Vagina (tissue), 2 donors: ENCODE results near the gene NUDT2. TPM values are rescaled to one million over a fixed set of nuclear protein-coding genes. Genes with fewer than 3 reads are reported as not detected.
"Not testable (repeated sequence)": the region's sequence is repeated elsewhere in the genome, so short reads cannot be mapped to it uniquely, and the experiment has no call there.

Experiments
- DNase-seq, 2 donors: peaks; one replicate each; pipeline ENCODE4 v3.0.0-alpha.2; 2017; ENCODE audit errors: extremely low spot score in 2 of 2
- H3K27ac ChIP-seq: fragments of 200-600 bp; sonication (generic); one replicate; pipeline ENCODE4 v1.5.1; 2019
- H3K27me3 ChIP-seq: fragments of 200-600 bp; sonication (generic); one replicate; pipeline ENCODE4 v1.5.1; 2019
- H3K36me3 ChIP-seq, 2 donors: fragments of 200-600 bp; sonication (generic); one replicate each; pipeline ENCODE4 v1.5.1; 2017 to 2019
- H3K4me1 ChIP-seq: fragments of 200-600 bp; sonication (generic); one replicate; pipeline ENCODE4 v1.5.1; 2019
- H3K4me3 ChIP-seq, 2 donors: fragments of 200-600 bp; sonication (generic); 1 replicate in 1 of 2; 2 replicates in 1 of 2; pipeline ENCODE4 v1.5.1; 2016 to 2019
- H3K9me3 ChIP-seq: fragments of 200-600 bp; sonication (generic); one replicate; pipeline ENCODE4 v1.5.1; 2019
- POLR2A ChIP-seq, 2 donors: fragments of 450-650 bp; IDR thresholded peaks; one replicate each; pipeline ENCODE4 v1.6.1; 2017; ENCODE audit warnings: antibody characterized with exemption in 2 of 2, mild to moderate bottlenecking in 2 of 2, moderate library complexity in 2 of 2
- POLR2AphosphoS5 ChIP-seq, 2 donors: sonication (generic); formaldehyde crosslinking; IDR thresholded peaks; one replicate each; pipeline ENCODE4 v1.9.0; 2017; ENCODE audit warnings: antibody characterized with exemption in 2 of 2, mild to moderate bottlenecking in 2 of 2, low read depth in 1 of 2; ENCODE audit not compliant: insufficient read depth in 1 of 2
- intact Hi-C: fragments of 100-400 bp; cut with DNase I; formaldehyde crosslinking; loops from one replicate; pipeline ENCODE4 v1.15.1; 2023
- total RNA-seq: library from RNA; depleted of rRNA; stranded (reverse); fragments of >200 nt; gene quantifications from one replicate; pipeline ENCODE4 v1.2.3, GENCODE V29; 2016
- TF ChIP-seq, protein P1 (sequence below), 3 experiments: fragments of 450-650 bp in 2 of 3; fragments of 200-600 bp in 1 of 3; sonication (generic) in 1 of 3; IDR thresholded peaks; one replicate each; pipeline ENCODE4 v1.5.1; 2017 to 2019; ENCODE audit warnings: antibody characterized with exemption in 3 of 3, mild to moderate bottlenecking in 2 of 3, moderate library complexity in 2 of 3

Gene NUDT2
- total RNA-seq, 1 donor from 2014 or later, result 18.4 TPM

DNA sequence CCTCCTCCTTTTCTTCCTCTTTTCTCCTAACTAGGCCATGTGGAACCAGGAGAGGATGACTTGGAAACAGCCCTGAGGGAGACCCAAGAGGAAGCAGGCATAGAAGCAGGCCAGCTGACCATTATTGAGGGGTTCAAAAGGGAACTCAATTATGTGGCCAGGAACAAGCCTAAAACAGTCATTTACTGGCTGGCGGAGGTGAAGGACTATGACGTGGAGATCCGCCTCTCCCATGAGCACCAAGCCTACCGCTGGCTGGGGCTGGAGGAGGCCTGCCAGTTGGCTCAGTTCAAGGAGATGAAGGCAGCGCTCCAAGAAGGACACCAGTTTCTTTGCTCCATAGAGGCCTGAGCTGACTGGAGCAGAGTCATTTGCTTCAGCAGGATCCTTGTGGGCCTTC is 13.7 kb downstream of the NUDT2 start:
- Histone ChIP-seq H3K4me3 (no peak overlapping the region), H3K4me1 (no peaks in the 10 kb centered on the region), H3K27ac (no peak overlapping the region), H3K36me3 (peaks cover 0 to 29% of the 10 kb centered on the region in 2 donors), H3K27me3 (no peaks in the 10 kb centered on the region), H3K9me3 (no peaks in the 10 kb centered on the region)
- no peak for TF ChIP-seq POLR2AphosphoS5 (IDR thresholded peaks at IDR 0.05; ENCODE audit: insufficient read depth in 1 of 2, low read depth in 1 of 2)
- TF ChIP-seq POLR2A (IDR thresholded peaks at IDR 0.05), result no peak
- TF ChIP-seq, protein P1, sequence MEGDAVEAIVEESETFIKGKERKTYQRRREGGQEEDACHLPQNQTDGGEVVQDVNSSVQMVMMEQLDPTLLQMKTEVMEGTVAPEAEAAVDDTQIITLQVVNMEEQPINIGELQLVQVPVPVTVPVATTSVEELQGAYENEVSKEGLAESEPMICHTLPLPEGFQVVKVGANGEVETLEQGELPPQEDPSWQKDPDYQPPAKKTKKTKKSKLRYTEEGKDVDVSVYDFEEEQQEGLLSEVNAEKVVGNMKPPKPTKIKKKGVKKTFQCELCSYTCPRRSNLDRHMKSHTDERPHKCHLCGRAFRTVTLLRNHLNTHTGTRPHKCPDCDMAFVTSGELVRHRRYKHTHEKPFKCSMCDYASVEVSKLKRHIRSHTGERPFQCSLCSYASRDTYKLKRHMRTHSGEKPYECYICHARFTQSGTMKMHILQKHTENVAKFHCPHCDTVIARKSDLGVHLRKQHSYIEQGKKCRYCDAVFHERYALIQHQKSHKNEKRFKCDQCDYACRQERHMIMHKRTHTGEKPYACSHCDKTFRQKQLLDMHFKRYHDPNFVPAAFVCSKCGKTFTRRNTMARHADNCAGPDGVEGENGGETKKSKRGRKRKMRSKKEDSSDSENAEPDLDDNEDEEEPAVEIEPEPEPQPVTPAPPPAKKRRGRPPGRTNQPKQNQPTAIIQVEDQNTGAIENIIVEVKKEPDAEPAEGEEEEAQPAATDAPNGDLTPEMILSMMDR (IDR thresholded peaks at IDR 0.05), result no peak
- no peak for DNase-seq
- intact Hi-C loops, result no loop called here

DNA sequence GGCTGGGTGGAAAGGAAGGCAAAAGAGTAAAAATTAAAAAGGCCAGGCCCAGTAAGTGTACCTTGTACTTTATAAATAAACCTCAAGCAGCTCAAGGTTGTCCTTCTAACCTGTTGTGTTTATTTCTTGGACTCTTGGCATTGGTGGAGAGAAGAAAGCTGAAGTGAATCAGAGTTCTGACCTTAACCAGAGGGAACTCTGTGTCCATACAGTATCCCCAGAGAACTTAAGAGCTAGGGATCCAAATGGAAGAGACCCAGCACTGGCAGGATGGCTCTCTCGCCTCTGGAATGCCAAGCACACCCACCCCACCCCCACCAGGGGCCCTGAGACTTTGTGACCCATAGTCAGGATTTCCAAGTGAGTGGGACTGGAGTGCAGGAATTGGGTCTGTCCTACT is 14.2 kb downstream of the NUDT2 start:
- DNase-seq, result no peak

DNA sequence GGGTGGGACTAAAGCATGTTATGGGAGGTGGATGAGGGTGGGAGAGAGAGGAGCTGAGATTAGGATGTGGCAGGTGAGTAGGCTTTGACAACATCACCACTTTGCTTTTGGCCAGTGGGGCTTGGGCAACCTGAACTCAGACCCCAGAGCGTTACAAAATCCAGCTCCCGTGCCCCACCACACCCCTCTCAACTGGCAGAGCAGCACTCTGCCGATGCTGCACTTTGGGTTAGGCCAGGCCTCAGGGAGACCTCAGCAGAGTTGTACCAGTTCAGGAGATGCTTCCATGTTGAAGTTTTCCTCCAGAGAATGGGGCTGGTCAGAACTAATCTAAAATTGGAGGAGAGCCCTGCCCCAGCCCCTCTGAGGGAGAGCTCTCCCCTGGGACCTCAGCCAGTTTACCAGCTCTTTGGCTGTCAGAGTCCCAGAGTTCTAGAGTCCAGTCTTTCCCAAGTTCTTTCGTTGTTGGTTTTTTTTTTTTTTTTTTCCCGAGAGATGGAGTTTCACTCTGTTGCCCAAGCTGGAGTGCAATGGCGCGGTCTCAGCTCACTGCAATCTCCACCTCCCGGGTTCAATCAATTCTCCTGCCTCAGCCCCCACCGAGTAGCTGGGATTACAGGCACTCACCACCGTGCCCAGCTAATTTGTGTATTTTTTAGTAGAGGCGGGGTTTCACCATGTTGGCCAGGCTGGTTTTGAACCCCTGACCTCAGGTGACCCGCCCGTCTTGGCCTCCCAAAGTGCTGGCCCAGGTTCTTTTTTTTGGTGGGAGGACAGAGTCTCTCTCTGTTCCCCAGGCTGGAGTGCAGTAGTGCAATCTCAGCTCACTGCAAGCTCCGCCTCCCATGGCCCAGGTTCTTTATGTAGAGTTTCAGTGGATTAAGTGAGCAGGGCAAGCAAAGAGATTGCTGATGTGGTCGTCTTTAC is 17.8 kb downstream of the NUDT2 start:
- Histone ChIP-seq H3K27ac (no peak overlapping the region), H3K36me3 (no peaks in the 10 kb centered on the region), H3K4me1 (no peaks in the 10 kb centered on the region), H3K9me3 (no peaks in the 10 kb centered on the region), H3K4me3 (no peak overlapping the region), H3K27me3 (no peaks in the 10 kb centered on the region)
- intact Hi-C loops, result no loop called here
- no peak for DNase-seq
- TF ChIP-seq, protein P1 (IDR thresholded peaks at IDR 0.05), result no peak
- TF ChIP-seq POLR2A (IDR thresholded peaks at IDR 0.05) (no peak), POLR2AphosphoS5 (IDR thresholded peaks at IDR 0.05; ENCODE audit: insufficient read depth in 1 of 2, low read depth in 1 of 2) (no peak)

More for the DNA sequence above, 14.2 kb downstream of the NUDT2 start:
- no peaks in the 10 kb centered on the region for H3K4me1 ChIP-seq
- H3K9me3 ChIP-seq, result no peaks in the 10 kb centered on the region
- H3K36me3 ChIP-seq, result peaks cover 0 to 28% of the 10 kb centered on the region in 2 donors
- H3K27me3 ChIP-seq, result no peaks in the 10 kb centered on the region
- no peak overlapping the region for H3K27ac ChIP-seq
- no peak overlapping the region for H3K4me3 ChIP-seq
- TF ChIP-seq, protein P1 (IDR thresholded peaks at IDR 0.05), result no peak
- TF ChIP-seq POLR2AphosphoS5 (IDR thresholded peaks at IDR 0.05; ENCODE audit: insufficient read depth in 1 of 2, low read depth in 1 of 2) (no peak), POLR2A (IDR thresholded peaks at IDR 0.05) (no peak)
- intact Hi-C loops, result no loop called here

DNA sequence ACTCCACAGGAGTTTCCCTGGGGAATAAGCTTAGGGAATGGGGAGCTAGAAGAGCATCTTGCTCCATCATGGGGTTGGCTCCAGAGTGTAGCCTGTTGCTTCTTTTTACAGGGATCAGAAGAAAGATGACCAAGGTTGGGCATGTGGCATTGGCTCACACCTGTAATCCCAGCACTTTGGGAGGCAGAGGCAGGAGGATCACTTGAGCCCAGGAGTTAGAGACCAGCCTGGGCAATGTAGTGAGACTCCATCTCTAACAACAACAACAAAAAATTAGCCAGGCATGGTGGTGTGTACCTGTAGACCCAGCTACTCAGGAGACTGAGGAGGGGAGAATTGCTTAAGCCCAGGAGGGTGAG is 18.4 kb downstream of the NUDT2 start:
- DNase-seq, result no peak
- Histone ChIP-seq H3K27ac (no peak overlapping the region), H3K36me3 (no peaks in the 10 kb centered on the region), H3K4me3 (no peak overlapping the region), H3K27me3 (no peaks in the 10 kb centered on the region), H3K9me3 (no peaks in the 10 kb centered on the region), H3K4me1 (no peaks in the 10 kb centered on the region)
- intact Hi-C loops, result no loop called here
- TF ChIP-seq, protein P1 (IDR thresholded peaks at IDR 0.05), result no peak

DNA sequence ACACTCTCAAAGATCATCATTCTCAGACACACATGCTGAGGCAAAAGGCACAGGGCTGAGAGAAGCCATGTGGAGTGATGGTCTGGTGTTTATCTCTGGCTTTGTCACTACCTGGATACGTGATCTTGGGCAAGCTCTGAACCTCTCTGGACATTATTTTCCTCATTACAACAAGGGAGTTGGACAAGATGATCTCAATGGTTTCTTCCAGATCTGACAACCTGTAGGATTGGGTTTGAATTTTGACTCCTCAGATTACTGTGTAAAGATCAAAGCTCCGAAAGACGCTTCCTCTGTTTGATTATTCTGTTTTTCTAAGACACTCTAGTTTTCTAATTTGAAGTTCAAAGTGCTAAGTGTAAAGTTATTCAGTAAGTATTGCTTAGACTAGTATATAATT is 20.0 kb downstream of the NUDT2 start:
- H3K4me3 ChIP-seq, result no peak overlapping the region
- no peak overlapping the region for H3K27ac ChIP-seq
- TF ChIP-seq, protein P1 (IDR thresholded peaks at IDR 0.05), result no peak
- H3K4me1 ChIP-seq, result no peaks in the 10 kb centered on the region
- no peak for DNase-seq
- no peaks in the 10 kb centered on the region for H3K36me3 ChIP-seq
- no peaks in the 10 kb centered on the region for H3K27me3 ChIP-seq
- H3K9me3 ChIP-seq, result no peaks in the 10 kb centered on the region
- intact Hi-C loops, result no loop called here

DNA sequence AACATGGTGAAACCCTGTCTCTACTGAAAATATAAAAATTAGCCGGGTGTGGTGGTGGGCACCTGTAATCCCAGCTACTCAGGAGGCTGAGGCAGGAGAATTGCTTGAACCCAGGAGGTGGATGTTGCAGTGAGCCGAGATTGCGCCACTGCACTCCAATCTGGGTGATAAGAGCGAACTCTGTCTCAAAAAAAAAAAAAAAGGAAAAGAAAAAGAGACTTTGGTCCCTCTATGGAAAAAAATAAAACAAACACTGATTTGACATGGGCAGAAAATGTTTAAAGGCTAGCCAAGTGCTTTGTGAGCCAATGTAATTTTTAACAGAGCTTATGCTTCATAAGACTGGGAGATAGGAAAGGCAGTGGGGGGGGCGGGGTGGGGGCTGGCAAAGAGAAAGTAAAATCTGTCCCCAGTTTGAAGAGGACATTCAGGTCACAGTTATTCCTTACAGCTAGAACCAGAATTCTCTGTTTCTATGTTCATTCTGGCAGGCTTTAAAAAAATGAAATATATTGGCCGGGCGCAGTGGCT is 22.8 kb downstream of the NUDT2 start:
- H3K4me3 ChIP-seq, H3K36me3 ChIP-seq, H3K4me1 ChIP-seq, intact Hi-C loops, H3K27me3 ChIP-seq, DNase-seq, H3K9me3 ChIP-seq, H3K27ac ChIP-seq: not testable (repeated sequence)

DNA sequence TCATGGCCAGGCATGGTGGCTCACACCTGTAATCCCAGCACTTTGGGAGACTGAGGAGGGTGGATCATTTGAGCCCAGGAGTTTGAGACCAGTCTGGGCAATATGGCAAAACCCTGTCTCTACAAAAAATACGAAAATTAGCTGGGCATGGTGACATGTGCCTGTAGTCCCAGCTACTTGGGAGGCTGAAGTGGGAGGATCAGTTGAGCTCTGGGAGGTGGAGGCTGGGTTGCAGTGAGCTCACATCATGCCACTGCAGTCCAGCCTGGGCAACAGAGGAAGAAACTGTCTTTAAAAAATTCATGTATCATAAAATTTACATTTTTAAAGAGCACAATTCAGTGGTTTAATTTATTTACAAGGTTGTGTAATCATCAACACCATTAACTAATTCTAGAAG is 23.6 kb downstream of the NUDT2 start:
- DNase-seq, H3K27ac ChIP-seq, H3K4me3 ChIP-seq, H3K9me3 ChIP-seq, H3K36me3 ChIP-seq, intact Hi-C loops, H3K27me3 ChIP-seq, H3K4me1 ChIP-seq: not testable (repeated sequence)
